ENCODE data around the gene ZNF804A. TPM values are rescaled to one million over a fixed set of nuclear protein-coding genes. Genes with fewer than 3 reads are reported as not detected.
"Not testable (repeated sequence)": the region's sequence is repeated elsewhere in the genome, so short reads cannot be mapped to it uniquely, and the experiment has no call there.

ZNF804A gene
- total RNA-seq, 1 experiment from 2014 or later = 1.5 TPM

- no peak for DNase-seq (ENCODE audit: low read depth)
These were observed 226.3 kb downstream of the ZNF804A start for GRCh38 chr2:184824597-184824996.

GRCh38 chr2:184830531-184830930 lies 232.2 kb downstream of the ZNF804A start:
- no peak for DNase-seq (ENCODE audit: low read depth)

GRCh38 chr2:184834699-184835397 lies 236.5 kb downstream of the ZNF804A start:
- no peak for DNase-seq (ENCODE audit: low read depth)

- no peak for DNase-seq (ENCODE audit: low read depth)
These were observed 237.0 kb downstream of the ZNF804A start for GRCh38 chr2:184835398-184835715.

- no peak for DNase-seq (ENCODE audit: low read depth)
These were observed 249.0 kb downstream of the ZNF804A start for GRCh38 chr2:184847331-184847730.

GRCh38 chr2:184849516-184849915 lies 251.2 kb downstream of the ZNF804A start:
- DNase-seq (ENCODE audit: low read depth) = no peak

- no peak for DNase-seq (ENCODE audit: low read depth)
These were observed 253.2 kb downstream of the ZNF804A start for GRCh38 chr2:184851576-184851975.

- no peak for DNase-seq (ENCODE audit: low read depth)
These were observed 260.9 kb downstream of the ZNF804A start for GRCh38 chr2:184859187-184859586.

GRCh38 chr2:184860744-184861143 lies 262.4 kb downstream of the ZNF804A start:
- DNase-seq (ENCODE audit: low read depth) = no peak

- no peak for DNase-seq (ENCODE audit: low read depth)
These were observed 276.9 kb downstream of the ZNF804A start for GRCh38 chr2:184875212-184875611.

- DNase-seq (ENCODE audit: low read depth) = no peak
These were observed 277.6 kb downstream of the ZNF804A start for GRCh38 chr2:184875911-184876310.

GRCh38 chr2:184877909-184878308 lies 279.6 kb downstream of the ZNF804A start:
- DNase-seq (ENCODE audit: low read depth) = no peak

GRCh38 chr2:184879671-184880070 lies 281.3 kb downstream of the ZNF804A start:
- no peak for DNase-seq (ENCODE audit: low read depth)

- not testable (repeated sequence) for DNase-seq (ENCODE audit: low read depth)
These were observed 288.3 kb downstream of the ZNF804A start for GRCh38 chr2:184886585-184886984.

- DNase-seq (ENCODE audit: low read depth) = no peak
These were observed 292.0 kb downstream of the ZNF804A start for GRCh38 chr2:184890311-184890710.

GRCh38 chr2:184904991-184905390 lies 306.7 kb downstream of the ZNF804A start:
- DNase-seq (ENCODE audit: low read depth) = no peak

- DNase-seq (ENCODE audit: low read depth) = no peak
These were observed 307.8 kb downstream of the ZNF804A start for GRCh38 chr2:184906160-184906559.

- no peak for DNase-seq (ENCODE audit: low read depth)
These were observed 308.4 kb downstream of the ZNF804A start for GRCh38 chr2:184906709-184907108.

- DNase-seq (ENCODE audit: low read depth) = no peak
These were observed 310.6 kb downstream of the ZNF804A start for GRCh38 chr2:184908966-184909365.

GRCh38 chr2:184920451-184920965 lies 322.2 kb downstream of the ZNF804A start:
- DNase-seq (ENCODE audit: low read depth) = no peak

- DNase-seq (ENCODE audit: low read depth) = no peak
These were observed 323.3 kb downstream of the ZNF804A start for GRCh38 chr2:184921676-184922075.

- DNase-seq (ENCODE audit: low read depth) = no peak
These were observed 325.4 kb downstream of the ZNF804A start for GRCh38 chr2:184923751-184924150.

- DNase-seq (ENCODE audit: low read depth) = no peak
These were observed 328.7 kb downstream of the ZNF804A start for GRCh38 chr2:184927040-184927439.

GRCh38 chr2:184936761-184937160 lies 338.4 kb downstream of the ZNF804A start:
- DNase-seq (ENCODE audit: low read depth) = no peak

Measured in Daoy (cell line).